HG03066 (cell line): ENCODE results near the gene CHMP2B.

ENCODE experiments used
- ATAC-seq: cut with Tn5 transposase; IDR thresholded peaks from one replicate; pipeline ENCODE4 v1.9.1; 2021; ENCODE audit warnings: low read depth; ENCODE audit not compliant: unreplicated experiment

CHMP2B gene, protein sequence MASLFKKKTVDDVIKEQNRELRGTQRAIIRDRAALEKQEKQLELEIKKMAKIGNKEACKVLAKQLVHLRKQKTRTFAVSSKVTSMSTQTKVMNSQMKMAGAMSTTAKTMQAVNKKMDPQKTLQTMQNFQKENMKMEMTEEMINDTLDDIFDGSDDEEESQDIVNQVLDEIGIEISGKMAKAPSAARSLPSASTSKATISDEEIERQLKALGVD

GRCh38 chr3:87227104-87227834 is at the start of gene CHMP2B:
TSS of gene CHMP2B (plus strand) at chr3:87227309. CDS start at chr3:87227523, 214 bp downstream.
- peak; percentile 97 for ATAC-seq

- no peak for ATAC-seq
Measured at GRCh38 chr3:87179642-87180041, 47.5 kb upstream of the CHMP2B start.

DNA sequence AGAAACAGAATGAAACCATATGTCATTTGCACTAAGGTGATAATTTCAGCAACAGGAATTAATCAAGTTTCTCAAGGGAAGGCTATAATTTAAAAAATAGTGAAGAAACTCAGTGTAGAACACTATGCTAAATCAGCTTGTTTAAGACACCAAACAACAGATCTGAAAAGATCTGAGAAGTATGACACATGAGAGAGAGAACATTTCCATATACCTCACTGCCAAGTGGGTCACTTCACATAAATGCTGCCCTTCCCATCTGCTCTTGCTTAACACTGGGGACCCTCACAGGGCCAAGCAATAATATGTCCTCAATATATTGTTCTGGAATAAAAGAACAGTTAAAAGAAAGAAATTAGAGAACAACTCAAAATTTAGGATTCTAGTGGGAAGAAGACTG is 45.6 kb upstream of the CHMP2B start:
- ATAC-seq = no peak

- ATAC-seq = no peak
Measured at GRCh38 chr3:87182023-87182422, 45.1 kb upstream of the CHMP2B start.

- ATAC-seq = no peak
Measured at GRCh38 chr3:87186608-87187159, 40.4 kb upstream of the CHMP2B start.

DNA sequence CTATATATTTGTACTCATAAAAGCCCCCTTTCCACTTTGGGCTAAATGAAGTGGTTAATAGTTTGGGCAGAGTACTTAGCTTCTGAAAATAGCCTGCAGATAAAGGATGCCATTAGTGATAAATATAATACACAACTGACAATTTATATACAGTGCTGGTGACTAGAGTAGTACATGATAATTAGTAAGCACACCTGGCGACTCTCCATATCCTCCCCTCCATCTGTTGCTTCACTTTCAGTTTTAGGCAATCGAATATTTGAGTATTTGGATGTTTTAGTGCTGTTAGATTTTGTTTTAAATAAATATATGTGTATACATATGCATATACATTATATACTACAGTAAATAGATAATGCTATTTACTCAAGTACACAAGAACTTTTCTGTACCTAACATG is 35.9 kb upstream of the CHMP2B start:
- no peak for ATAC-seq

GRCh38 chr3:87191641-87192040 is 35.5 kb upstream of the CHMP2B start:
- no peak for ATAC-seq

GRCh38 chr3:87196879-87197278 is 30.2 kb upstream of the CHMP2B start:
- no peak for ATAC-seq

GRCh38 chr3:87197531-87197930 is 29.6 kb upstream of the CHMP2B start:
- ATAC-seq = no peak

DNA sequence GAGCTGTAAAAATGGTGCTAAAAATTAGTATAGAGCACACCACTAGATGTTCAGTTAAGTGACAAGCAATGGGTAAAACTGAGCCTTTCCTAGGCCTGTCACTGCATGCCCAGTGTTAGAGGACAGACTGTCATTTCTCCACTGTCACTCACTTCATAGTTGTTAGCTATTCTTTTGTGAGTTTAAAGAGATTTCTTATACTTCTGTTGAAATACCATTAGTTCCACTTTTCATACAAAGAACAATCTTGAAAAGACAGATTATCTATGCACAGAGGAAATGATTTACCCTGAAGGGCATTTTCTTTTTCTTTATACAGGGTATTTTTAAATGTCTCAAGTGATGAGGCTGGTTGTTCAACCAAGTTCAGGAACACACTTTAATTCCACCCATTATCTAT is 28.3 kb upstream of the CHMP2B start:
- ATAC-seq = no peak

- ATAC-seq = no peak
Measured at GRCh38 chr3:87199628-87200027, 27.5 kb upstream of the CHMP2B start.

- ATAC-seq = no peak
Measured at GRCh38 chr3:87200060-87200647, 27.0 kb upstream of the CHMP2B start.

- ATAC-seq = no peak
Measured at GRCh38 chr3:87201727-87202126, 25.4 kb upstream of the CHMP2B start.

DNA sequence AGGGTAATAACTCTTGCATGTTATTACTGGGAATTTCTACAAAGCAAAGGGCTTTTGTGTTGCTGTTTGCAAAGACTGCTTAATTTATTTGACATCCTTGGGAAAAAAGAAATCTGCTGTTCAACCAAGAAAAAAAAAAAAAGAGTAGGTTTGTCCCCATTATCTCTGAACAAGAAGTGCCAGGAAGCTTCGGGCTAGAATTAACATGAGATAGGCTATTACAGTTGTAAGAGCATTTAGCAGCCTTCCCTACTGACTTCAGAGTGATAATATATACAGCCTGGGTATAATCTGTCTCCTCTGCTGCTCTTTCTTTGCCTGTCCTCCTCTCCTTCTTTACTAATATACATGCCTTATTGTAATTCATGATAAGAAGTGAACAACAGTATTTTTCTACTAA is 23.3 kb upstream of the CHMP2B start:
- ATAC-seq = no peak

- ATAC-seq = no peak
Measured at GRCh38 chr3:87206070-87206469, 21.0 kb upstream of the CHMP2B start.

- ATAC-seq = no peak
Measured at GRCh38 chr3:87206635-87207034, 20.5 kb upstream of the CHMP2B start.

- no peak for ATAC-seq
Measured at GRCh38 chr3:87207460-87207859, 19.6 kb upstream of the CHMP2B start.

GRCh38 chr3:87209111-87209510 is 18.0 kb upstream of the CHMP2B start:
- ATAC-seq = no peak

DNA sequence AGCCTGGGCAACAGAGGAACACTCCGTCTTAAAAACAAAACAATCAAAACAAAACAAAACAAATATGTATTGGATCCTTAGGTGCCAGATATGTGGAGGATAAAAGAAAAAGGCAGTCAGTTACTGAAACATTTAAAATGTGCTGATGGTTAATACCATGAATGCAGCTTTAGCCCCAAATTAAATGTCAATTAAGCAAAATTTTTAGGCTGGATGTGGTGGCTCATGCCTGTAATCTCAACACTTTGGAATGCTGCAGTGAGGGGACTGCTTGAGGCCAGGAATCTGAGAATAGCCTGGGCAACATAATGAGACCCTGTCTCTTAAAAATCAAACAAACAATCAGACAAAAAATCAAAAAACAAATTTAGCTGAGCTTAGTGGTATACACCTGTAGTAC is 8.5 kb upstream of the CHMP2B start:
- no peak for ATAC-seq

DNA sequence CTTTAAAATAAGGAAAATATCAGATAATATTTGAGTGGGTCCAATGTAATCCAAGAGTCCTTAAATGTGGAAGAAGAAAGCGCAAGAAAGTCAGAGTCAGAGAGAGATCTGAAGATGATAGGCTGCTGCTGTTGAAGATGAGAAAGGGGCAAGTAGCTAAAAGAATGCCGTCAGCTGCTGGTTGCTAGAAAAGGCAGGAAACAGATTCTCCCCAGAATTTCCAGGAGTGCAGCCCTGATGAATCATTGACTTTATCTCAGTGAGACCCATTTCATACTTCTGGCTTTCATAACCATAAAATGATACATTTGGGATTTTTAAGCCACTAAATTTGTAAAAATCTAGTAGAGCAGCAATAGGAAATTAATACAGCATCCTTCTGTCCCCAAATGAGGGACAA is 7.5 kb upstream of the CHMP2B start:
- ATAC-seq = no peak

GRCh38 chr3:87225659-87226058 is 1.4 kb upstream of the CHMP2B start:
- no peak for ATAC-seq

- peak; percentile 2 for ATAC-seq
Measured at GRCh38 chr3:87227835-87228144, 681 bp downstream of the CHMP2B start.
